Measurements from ENCODE around the gene MTUS2.

MTUS2 gene

GRCh38 chr13:29513981-29514719 lies 694.0 kb downstream of the MTUS2 start:
- no peak for FAIRE-seq

GRCh38 chr13:29514720-29515310 lies 694.7 kb downstream of the MTUS2 start:
- no peak for FAIRE-seq

GRCh38 chr13:29515372-29515771 lies 695.2 kb downstream of the MTUS2 start:
- FAIRE-seq = no peak

GRCh38 chr13:29516012-29516411 lies 695.9 kb downstream of the MTUS2 start:
- no peak for FAIRE-seq

GRCh38 chr13:29516880-29517279 lies 696.7 kb downstream of the MTUS2 start:
- no peak for FAIRE-seq

GRCh38 chr13:29519921-29520320 lies 699.8 kb downstream of the MTUS2 start:
- FAIRE-seq = no peak

GRCh38 chr13:29520671-29521070 lies 700.5 kb downstream of the MTUS2 start:
- FAIRE-seq = no peak

GRCh38 chr13:29521336-29521735 lies 701.2 kb downstream of the MTUS2 start:
- FAIRE-seq = no peak

GRCh38 chr13:29522044-29522685 lies 702.0 kb downstream of the MTUS2 start:
- FAIRE-seq = no peak

GRCh38 chr13:29523199-29523961 lies 703.2 kb downstream of the MTUS2 start:
- FAIRE-seq = no peak

GRCh38 chr13:29524176-29524575 lies 704.0 kb downstream of the MTUS2 start:
- no peak for FAIRE-seq

GRCh38 chr13:29524641-29525040 lies 704.5 kb downstream of the MTUS2 start:
- FAIRE-seq = no peak

- FAIRE-seq = no peak
Observed at GRCh38 chr13:29525757-29526156, 705.6 kb downstream of the MTUS2 start.

GRCh38 chr13:29526741-29527140 lies 706.6 kb downstream of the MTUS2 start:
- FAIRE-seq = no peak

GRCh38 chr13:29527511-29527910 lies 707.4 kb downstream of the MTUS2 start:
- FAIRE-seq = no peak

- no peak for FAIRE-seq
Observed at GRCh38 chr13:29527916-29528315, 707.8 kb downstream of the MTUS2 start.

GRCh38 chr13:29529754-29530153 lies 709.6 kb downstream of the MTUS2 start:
- FAIRE-seq = no peak

- no peak for FAIRE-seq
Observed at GRCh38 chr13:29530901-29531300, 710.8 kb downstream of the MTUS2 start.

GRCh38 chr13:29532116-29532515 lies 712.0 kb downstream of the MTUS2 start:
- no peak for FAIRE-seq

- no peak for FAIRE-seq
Observed at GRCh38 chr13:29532821-29533220, 712.7 kb downstream of the MTUS2 start.

GRCh38 chr13:29534083-29534482 lies 713.9 kb downstream of the MTUS2 start:
- no peak for FAIRE-seq

- no peak for FAIRE-seq
Observed at GRCh38 chr13:29535663-29536655, 715.8 kb downstream of the MTUS2 start.

Measured in colon (tissue), 2 donors.